T-helper 1 cell treated with Interleukin-12 subunit alpha and Interleukin-12 subunit beta and Interleukin-4 antibody, amounts not matched to agents 30 μg/mL and 1 μg/mL, for 36 hours (primary cell): Measurements from ENCODE around the gene MRPL9.

Experiments
- H3K27ac Mint-ChIP-seq: one replicate; pipeline ENCODE4 v1.8.0; 2021; ENCODE audit warnings: mild to moderate bottlenecking, mixed read lengths
- H3K27me3 Mint-ChIP-seq: one replicate; pipeline ENCODE4 v1.8.0; 2021; ENCODE audit warnings: low read depth, mixed read lengths
- H3K36me3 Mint-ChIP-seq: one replicate; pipeline ENCODE4 v1.8.0; 2021; ENCODE audit warnings: low read depth, mixed read lengths
- H3K4me1 Mint-ChIP-seq: one replicate; pipeline ENCODE4 v1.8.0; 2021; ENCODE audit warnings: low read depth, mixed read lengths
- H3K4me3 Mint-ChIP-seq: one replicate; pipeline ENCODE4 v1.8.0; 2021; ENCODE audit warnings: mild to moderate bottlenecking, moderate library complexity, mixed read lengths
- H3K9me3 Mint-ChIP-seq: one replicate; pipeline ENCODE4 v1.8.0; 2021; ENCODE audit warnings: mixed read lengths

The MRPL9 gene

DNA sequence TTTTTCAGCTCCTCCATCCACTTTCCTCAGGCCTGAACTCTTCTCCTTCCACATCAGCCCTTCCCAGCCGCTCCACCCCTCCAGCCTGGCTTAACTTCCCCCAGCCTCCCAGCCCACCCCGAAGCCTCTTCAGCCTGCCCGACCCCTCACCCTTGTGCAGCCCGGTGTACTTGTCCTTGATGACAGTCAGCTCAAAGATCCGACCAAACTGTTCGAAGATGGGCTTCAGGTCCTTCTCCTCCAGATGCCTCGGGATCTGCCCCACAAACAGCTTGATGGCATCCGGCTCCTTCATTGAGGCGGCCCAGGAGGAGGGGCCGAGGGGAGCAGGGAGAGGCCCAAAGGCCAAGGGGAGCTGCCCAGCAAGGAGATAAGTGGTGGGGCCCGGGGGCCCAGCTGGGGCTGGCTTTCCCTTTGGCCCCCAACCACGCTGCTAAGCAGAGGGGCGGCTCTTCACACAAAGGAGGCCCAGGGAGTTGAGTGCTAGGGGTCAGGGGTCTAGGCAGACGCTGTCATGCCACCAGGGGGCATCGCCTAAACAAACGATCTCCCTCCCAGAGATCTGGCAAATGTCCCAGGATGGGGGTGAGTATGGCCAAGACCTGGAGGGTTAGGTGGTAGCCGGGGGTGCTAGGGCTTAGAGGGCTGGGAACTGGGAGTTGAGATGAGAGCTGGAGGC is 47.4 kb downstream of the MRPL9 start:
- Mint-ChIP-seq H3K27ac (no peak overlapping the region), H3K36me3 (no peaks in the 10 kb centered on the region), H3K4me1 (peaks cover 14% of the 10 kb centered on the region), H3K4me3 (no peak overlapping the region), H3K27me3 (peaks cover 68% of the 10 kb centered on the region), H3K9me3 (no peaks in the 10 kb centered on the region)

DNA sequence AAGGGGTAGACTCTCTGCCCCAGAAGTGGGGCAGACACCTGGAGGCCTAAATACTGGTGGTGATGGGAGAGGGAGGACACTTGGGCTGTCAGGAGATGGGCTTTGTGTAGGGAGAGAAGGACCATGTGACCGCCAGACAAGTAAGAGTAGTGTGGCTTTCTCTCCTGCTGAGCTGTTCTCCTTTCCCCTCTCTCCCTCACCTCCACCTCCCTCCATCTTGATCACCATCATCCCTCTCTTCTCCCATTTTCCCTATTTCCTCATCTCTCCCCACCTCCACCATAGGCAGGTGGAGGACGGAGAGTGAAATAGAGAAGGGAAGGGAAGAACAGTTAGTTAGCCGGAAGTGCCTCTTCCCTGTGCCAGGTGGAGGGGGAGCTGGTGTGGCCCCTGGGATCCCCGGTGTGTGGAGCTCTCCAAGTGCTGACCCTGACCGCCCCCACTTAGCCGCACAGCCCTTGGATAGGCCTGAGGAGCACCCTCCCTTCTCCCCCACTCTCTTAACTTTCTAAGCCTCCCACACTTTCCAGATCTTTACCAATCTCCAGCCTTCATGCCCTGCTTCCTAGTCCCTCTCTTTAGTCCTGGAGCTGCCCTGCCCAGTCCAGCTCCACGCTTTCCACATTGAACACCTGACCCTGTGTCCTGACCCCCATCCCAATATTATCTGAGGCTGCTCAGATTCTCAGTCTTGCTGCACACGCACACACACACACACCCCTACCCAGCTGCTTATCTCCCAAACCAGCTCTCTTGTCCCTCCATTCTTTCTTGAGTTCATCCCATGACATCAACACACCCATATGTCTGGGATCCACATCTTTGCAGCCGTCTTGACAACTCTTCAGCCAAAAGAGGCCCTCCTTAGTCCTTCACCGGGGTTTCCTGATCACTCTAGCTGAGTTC is 48.2 kb downstream of the MRPL9 start:
- Mint-ChIP-seq H3K9me3 (no peaks in the 10 kb centered on the region), H3K4me3 (no peak overlapping the region)

DNA sequence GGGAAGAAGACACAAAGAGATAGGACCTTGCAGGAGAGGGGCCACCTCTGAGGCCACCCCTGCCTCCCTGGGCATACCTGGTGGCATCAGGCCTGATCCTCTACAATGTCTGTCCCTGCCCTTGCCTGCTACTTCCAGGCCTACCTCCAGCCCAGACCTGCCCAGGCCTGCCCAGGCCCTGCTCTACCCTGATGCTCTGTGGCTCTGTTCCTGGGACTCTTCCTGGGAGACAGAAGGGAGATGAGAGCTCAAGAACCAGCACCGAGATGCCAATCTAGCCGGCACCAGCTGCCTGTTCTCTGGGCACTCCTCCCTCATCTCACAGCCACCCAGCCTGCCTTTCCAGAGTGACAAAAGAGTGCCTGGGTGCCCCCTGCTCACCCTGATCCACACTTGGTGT is 49.4 kb downstream of the MRPL9 start:
- Mint-ChIP-seq H3K9me3 (no peaks in the 10 kb centered on the region), H3K27me3 (peaks cover 48% of the 10 kb centered on the region), H3K4me1 (peaks cover 5% of the 10 kb centered on the region), H3K27ac (no peak overlapping the region), H3K4me3 (no peak overlapping the region), H3K36me3 (no peaks in the 10 kb centered on the region)

More for the DNA sequence above, 48.2 kb downstream of the MRPL9 start:
- Mint-ChIP-seq H3K27me3 (peaks cover 60% of the 10 kb centered on the region), H3K27ac (no peak overlapping the region), H3K36me3 (no peaks in the 10 kb centered on the region), H3K4me1 (peaks cover 6% of the 10 kb centered on the region)

DNA sequence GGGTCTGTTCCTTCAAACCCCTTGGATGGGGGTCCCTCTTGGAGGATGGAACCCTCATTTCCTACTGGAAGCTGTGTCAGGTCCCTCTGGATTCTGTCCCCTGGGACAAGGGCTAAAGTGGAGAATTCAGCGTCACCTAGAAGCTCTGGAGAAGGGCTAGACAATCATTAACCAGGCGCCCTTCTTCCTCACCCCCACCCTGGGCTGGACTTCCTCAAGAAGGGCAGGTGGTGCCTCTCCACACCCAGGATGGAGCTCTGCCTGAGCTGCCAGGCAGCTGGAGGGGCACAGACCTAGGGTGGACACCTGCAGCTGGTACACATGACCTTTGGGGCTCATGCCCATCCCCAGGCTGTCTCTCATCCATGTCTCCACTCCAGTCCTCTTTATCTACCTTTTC is 50.3 kb downstream of the MRPL9 start:
- Mint-ChIP-seq H3K4me1 (peaks cover 5% of the 10 kb centered on the region), H3K4me3 (no peak overlapping the region), H3K27ac (no peak overlapping the region), H3K27me3 (peaks cover 39% of the 10 kb centered on the region), H3K36me3 (no peaks in the 10 kb centered on the region), H3K9me3 (no peaks in the 10 kb centered on the region)

DNA sequence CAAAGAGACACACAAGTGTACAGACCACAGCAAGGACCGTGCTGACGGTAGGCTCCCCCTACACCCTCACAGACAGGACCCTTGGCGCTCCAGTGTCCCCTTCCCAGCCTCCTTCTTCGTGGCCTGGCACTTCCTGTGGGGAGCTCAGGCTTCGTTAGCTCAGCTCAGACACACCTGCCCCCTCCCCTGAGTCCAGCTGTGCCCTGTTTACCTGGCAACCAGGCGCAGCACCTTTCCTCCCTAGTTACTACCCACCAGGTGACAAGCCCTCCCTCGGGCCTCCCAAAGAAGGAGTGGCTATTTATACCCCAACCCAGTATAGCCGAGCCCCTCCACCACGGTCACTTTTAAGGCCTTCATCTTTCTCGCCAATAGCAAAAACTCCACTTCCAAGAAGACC is 51.3 kb downstream of the MRPL9 start:
- Mint-ChIP-seq H3K4me1 (peaks cover 2% of the 10 kb centered on the region), H3K27ac (no peak overlapping the region), H3K27me3 (peaks cover 28% of the 10 kb centered on the region), H3K9me3 (no peaks in the 10 kb centered on the region), H3K36me3 (no peaks in the 10 kb centered on the region), H3K4me3 (no peak overlapping the region)

DNA sequence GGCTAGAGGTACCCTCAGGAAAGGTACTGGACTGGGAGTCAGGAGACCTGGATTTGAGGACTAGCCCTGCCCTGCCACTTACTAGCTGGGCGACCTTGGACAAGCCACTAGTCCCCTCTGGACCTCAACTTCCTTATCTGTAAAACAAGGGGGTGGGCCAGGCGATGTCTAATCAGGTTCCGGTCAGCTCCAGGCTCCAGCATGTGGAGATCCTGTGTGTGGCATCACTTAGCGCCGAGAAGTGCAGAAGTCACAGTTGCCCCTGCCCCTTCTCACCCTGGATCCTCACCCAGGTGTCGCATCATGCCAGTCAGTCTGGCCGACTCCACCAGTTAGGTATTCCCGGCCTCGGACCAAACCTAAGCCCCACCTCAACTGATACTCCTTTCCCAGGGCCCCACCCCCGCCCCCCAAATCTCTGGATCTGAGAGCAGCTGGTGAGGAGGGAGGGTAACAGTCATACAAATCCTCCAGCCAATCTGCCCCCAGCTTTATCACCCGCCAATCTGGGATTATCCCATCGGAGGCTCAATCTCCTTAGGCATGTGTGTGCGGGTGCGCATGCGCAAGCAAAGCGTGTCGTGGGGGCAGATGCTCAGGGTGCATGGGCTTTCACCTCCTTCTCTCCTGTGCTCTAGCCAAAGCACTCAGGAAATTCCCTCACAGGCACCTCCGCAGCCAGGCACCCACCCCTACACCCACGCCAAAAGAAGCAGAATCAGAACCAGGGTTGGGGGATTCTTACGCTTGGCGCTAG is 52.1 kb downstream of the MRPL9 start:
- H3K9me3 Mint-ChIP-seq = no peaks in the 10 kb centered on the region
- no peaks in the 10 kb centered on the region for H3K36me3 Mint-ChIP-seq
- H3K4me1 Mint-ChIP-seq = no peaks in the 10 kb centered on the region
- no peak overlapping the region for H3K27ac Mint-ChIP-seq
- peaks cover 24% of the 10 kb centered on the region for H3K27me3 Mint-ChIP-seq
- H3K4me3 Mint-ChIP-seq = no peak overlapping the region

DNA sequence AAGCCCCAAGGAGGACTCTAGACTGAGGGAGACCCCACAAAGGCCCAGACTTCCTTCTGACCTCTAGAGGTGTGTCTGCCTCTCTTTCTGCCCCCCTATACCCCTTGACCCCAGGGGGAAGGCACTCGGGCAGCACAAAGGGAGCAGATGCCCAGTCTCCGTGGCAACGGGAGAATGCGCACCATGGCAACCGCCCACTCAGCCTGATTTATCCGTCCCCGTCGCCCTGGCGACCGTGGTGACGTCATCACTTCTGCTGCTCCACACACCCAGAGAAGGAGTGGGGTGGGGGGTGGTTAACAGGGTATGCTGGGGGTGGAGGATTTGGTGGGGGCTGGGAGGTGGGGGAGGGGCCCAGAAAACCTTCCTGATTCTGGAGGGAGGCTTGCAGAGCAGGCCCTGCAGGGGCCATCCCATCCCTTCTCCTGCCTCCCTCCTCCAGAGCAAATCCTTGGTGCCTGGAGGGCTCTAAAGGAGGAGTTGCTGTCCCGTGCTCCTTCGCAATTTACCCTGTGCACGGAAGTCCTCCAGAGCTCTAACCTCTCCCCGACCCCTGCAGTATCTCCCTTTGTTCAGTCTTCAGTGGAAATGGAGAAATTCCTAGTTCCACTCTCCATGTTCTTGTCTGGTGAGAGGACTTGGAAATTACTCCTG is 53.0 kb downstream of the MRPL9 start:
- no peaks in the 10 kb centered on the region for H3K4me1 Mint-ChIP-seq
- no peaks in the 10 kb centered on the region for H3K36me3 Mint-ChIP-seq
- no peak overlapping the region for H3K4me3 Mint-ChIP-seq
- H3K27ac Mint-ChIP-seq = no peak overlapping the region
- peaks cover 15% of the 10 kb centered on the region for H3K27me3 Mint-ChIP-seq
- no peaks in the 10 kb centered on the region for H3K9me3 Mint-ChIP-seq
